GM12878 (cell line): Measurements from ENCODE around the gene TOR2A. TPM values are rescaled to one million over a fixed set of nuclear protein-coding genes. Genes with fewer than 3 reads are reported as not detected.

Experiments used
- BACH1 ChIP-seq: fragments of 450-650 bp; IDR thresholded peaks from 2 replicates; pipeline ENCODE4 v1.6.1; 2017; ENCODE audit warnings: mild to moderate bottlenecking, borderline replicate concordance
- FOXK2 ChIP-seq: fragments of 450-650 bp; IDR thresholded peaks from 2 replicates; pipeline ENCODE4 v1.6.1; 2017; ENCODE audit warnings: mild to moderate bottlenecking, moderate library complexity
- IRF5 ChIP-seq: fragments of 450-650 bp; IDR thresholded peaks from 2 replicates; pipeline ENCODE4 v1.6.1; 2017; ENCODE audit warnings: borderline replicate concordance
- KDM1A ChIP-seq: fragments of 200-600 bp; sonication (generic); IDR thresholded peaks from 2 replicates; pipeline ENCODE4 v1.6.1; 2016; ENCODE audit warnings: borderline replicate concordance
- NFXL1 ChIP-seq: fragments of 450-650 bp; IDR thresholded peaks from 2 replicates; pipeline ENCODE4 v1.6.1; 2017; ENCODE audit warnings: antibody characterized with exemption, mild to moderate bottlenecking, borderline replicate concordance
- NFYB ChIP-seq: IDR thresholded peaks from 2 replicates; pipeline ENCODE4 v1.6.1; 2011; ENCODE audit warnings: low read depth, mild to moderate bottlenecking, low read length, improper control_type of control experiment, moderate library complexity; ENCODE audit not compliant: insufficient read depth
- PKNOX1 ChIP-seq: fragments of 450-650 bp; IDR thresholded peaks from 2 replicates; pipeline ENCODE4 v1.6.1; 2016; ENCODE audit warnings: mild to moderate bottlenecking
- TAF1 ChIP-seq: IDR thresholded peaks from 2 replicates; pipeline ENCODE4 v1.6.1; 2011; ENCODE audit warnings: mild to moderate bottlenecking, low read depth, low read length, borderline replicate concordance
- TBL1XR1 ChIP-seq: IDR thresholded peaks from 2 replicates; pipeline ENCODE4 v1.6.1; 2012; ENCODE audit warnings: low read depth, low read length, improper control_type of control experiment
- ZBTB11 ChIP-seq: fragments of 450-650 bp; formaldehyde crosslinking; IDR thresholded peaks from 2 replicates; pipeline ENCODE4 v1.5.0; 2022; ENCODE audit warnings: mild to moderate bottlenecking, missing genetic modification characterization
- ZBTB4 ChIP-seq: fragments of 450-650 bp; formaldehyde crosslinking; IDR thresholded peaks from 2 replicates; pipeline ENCODE4 v1.4.0; 2022; ENCODE audit warnings: mild to moderate bottlenecking, moderate library complexity
- polyA plus RNA-seq, 11 experiments: library from polyadenylated mRNA; depleted of rRNA in 4 of 11; unstranded in 6 of 11; stranded (reverse) in 5 of 11; fragments of >200 nt; fragmentation: Nextera tagmentation in 4 of 11; fragmentation: Illumina TruSeq in 1 of 11; extraction: Ambion mirVana in 4 of 11; extraction: Trizol in 1 of 11; gene quantifications; 1 replicate in 1 of 11; 2 replicates in 10 of 11; pipeline versions ENCODE4 v1.2.1 to v1.2.3, GENCODE V29; 2011 to 2016; ENCODE audit warnings: inconsistent platforms in 2 of 11, missing spikeins in 2 of 11, low read depth in 1 of 11
- total RNA-seq, 4 experiments: library from RNA; depleted of rRNA in 3 of 4; stranded (reverse); fragments of >200 nt in 3 of 4; fragmentation: Illumina TruSeq in 1 of 4; extraction: Trizol in 1 of 4; gene quantifications; 2 replicates each; pipeline versions ENCODE4 v1.2.1 to v1.2.3, GENCODE V29; 2013 to 2021
- TF ChIP-seq, protein P1 (sequence below): fragments of 450-650 bp; IDR thresholded peaks from 2 replicates; pipeline ENCODE4 v1.6.1; 2016; ENCODE audit warnings: mild to moderate bottlenecking, moderate library complexity, borderline replicate concordance

TOR2A gene
- total and polyA plus RNA-seq, 10 of the 15 experiments (the other 5 are each of a cell fraction or from before 2014, with no cell fraction given) = 0.52 to 23.7 (median 8.5) TPM

- TF ChIP-seq TAF1 = peak; percentile 51; the same call in 1 of the 2 replicates
- TF ChIP-seq ZBTB4 (CRISPR knock-in tag) = no peak
- no peak for TF ChIP-seq PKNOX1
- TF ChIP-seq, protein P1, sequence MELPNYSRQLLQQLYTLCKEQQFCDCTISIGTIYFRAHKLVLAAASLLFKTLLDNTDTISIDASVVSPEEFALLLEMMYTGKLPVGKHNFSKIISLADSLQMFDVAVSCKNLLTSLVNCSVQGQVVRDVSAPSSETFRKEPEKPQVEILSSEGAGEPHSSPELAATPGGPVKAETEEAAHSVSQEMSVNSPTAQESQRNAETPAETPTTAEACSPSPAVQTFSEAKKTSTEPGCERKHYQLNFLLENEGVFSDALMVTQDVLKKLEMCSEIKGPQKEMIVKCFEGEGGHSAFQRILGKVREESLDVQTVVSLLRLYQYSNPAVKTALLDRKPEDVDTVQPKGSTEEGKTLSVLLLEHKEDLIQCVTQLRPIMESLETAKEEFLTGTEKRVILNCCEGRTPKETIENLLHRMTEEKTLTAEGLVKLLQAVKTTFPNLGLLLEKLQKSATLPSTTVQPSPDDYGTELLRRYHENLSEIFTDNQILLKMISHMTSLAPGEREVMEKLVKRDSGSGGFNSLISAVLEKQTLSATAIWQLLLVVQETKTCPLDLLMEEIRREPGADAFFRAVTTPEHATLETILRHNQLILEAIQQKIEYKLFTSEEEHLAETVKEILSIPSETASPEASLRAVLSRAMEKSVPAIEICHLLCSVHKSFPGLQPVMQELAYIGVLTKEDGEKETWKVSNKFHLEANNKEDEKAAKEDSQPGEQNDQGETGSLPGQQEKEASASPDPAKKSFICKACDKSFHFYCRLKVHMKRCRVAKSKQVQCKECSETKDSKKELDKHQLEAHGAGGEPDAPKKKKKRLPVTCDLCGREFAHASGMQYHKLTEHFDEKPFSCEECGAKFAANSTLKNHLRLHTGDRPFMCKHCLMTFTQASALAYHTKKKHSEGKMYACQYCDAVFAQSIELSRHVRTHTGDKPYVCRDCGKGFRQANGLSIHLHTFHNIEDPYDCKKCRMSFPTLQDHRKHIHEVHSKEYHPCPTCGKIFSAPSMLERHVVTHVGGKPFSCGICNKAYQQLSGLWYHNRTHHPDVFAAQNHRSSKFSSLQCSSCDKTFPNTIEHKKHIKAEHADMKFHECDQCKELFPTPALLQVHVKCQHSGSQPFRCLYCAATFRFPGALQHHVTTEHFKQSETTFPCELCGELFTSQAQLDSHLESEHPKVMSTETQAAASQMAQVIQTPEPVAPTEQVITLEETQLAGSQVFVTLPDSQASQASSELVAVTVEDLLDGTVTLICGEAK = no peak
- no peak for TF ChIP-seq IRF5
- TF ChIP-seq NFXL1 = no peak
- no peak for TF ChIP-seq ZBTB11 (CRISPR knock-in tag)
- TF ChIP-seq KDM1A = no peak
- 0 out of 2 replicates have a peak, but pooled peaks have one; percentile 28 for TF ChIP-seq BACH1
- peak; percentile 94 for TF ChIP-seq FOXK2
- no peak for TF ChIP-seq NFYB
- TF ChIP-seq TBL1XR1 = peak; percentile 49; the same call in 1 of the 2 replicates
Observed at GRCh38 chr9:127776195-127776923, 41.3 kb upstream of the TOR2A start (continued).
